GM19035 (cell line): ENCODE data around the gene ZNF674.
A peak's percentile ranks its signal among the peaks of the same experiment; 100 is the strongest.

Experiments
- ATAC-seq: cut with Tn5 transposase; IDR thresholded peaks from one replicate; pipeline ENCODE4 v1.9.1; 2021; ENCODE audit not compliant: unreplicated experiment

ZNF674 gene

DNA sequence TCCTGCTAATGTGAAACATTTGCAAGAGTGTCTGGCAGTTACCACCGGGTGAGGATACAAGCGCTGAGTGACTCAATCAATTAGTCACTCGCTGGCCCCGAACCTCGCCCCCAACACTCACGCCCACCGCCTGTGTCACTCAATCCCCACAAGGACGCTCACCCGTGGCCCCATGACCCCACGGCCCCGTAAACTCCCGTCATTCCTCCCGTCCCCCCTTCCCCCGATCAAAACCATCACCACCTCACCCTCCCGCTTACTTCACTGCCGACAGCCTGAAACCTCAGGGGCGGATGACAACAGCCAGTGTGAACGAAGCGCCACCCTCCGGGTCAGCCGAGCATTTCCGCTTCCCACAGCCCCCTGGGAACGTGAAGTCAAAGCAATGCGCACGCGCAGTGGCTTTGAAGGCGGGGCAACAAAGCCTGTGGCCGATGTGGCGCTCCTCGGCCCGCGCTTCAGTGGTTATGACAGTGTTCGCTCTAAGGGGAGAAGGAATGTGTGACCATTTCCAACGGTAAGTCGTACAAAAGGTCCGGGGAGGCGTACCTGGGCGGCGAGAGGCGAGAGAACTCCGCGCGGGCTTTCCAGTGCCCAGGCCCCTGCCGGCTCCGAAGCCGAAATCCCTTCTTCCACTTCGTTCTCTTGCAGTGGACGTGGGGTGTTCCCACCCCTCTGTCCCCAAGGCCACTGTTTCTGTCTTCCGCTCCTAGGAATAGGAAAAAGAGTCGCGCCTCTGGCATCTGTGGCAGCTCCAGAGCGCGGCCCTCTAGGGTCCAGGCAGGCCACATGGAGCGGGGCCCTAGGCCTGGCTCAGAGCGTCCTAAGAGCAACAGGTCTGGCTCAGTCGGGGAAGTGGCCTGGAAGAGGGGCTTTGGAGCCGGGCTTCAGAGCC, at the start of gene ZNF674:
Gene ZNF674 (minus strand): TSS at position 311 of the 895 bp plus-strand sequence. CDS start 3,334 bp downstream, outside the sequence.
- peak; percentile 89 for ATAC-seq

DNA sequence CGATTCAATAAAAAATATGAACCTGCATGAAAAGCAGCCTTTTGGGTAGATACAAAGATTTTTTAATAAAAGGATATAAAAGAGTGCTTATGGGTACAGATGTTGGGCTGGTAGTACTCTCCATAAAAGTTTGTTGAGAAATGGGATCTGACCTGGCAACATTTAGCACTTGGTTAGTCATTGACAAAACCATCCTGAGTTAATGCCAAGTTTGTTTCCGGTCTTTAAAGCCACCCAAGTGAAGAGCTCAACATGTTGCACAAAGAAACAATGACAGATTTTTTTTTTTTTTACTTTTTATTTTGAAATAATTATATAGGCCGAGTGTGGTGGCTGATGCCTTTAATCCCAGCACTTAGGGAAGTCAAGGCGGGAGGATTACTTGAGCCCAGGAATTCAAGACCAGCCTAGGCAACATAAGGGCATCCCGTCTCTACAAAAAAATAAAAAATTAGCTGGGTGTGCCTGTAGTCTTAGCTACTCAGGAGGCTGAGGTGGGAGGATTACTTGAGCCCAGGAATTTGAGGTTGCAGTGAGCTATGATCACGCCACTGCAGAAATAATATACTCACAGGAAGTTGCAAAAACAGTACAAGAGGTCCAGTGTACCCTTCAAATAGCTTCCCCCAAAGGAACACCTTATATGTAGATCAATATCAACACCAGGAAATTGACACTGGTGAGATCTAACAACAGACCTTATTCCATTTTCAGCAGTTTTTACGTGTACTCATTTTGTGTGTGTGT, 44.9 kb upstream of the ZNF674 start:
- ATAC-seq: no peak

DNA sequence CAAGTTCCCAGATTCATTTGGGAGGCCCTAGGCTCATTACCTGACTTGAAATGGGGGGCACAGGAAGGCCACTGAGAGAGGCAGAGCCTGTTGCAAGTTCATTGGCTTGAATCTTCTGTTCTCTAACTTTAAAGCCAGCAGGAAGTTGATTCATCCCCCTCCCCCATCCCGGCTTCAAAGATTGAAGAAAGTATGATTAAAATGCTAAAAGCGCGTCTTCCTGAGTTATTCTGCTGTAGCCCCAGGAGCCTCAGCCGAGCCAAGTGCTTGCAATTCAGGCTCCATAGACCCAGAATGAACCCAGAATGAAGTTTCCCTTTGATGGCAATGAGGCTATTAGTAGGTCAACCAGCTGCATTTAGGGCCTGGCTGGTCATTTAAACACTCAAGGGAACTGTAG, 43.0 kb upstream of the ZNF674 start:
- no peak for ATAC-seq

- no peak for ATAC-seq
Observed at GRCh38 chrX:46587753-46588171, 42.5 kb upstream of the ZNF674 start.

GRCh38 chrX:46587158-46587557, 41.9 kb upstream of the ZNF674 start:
- peak; percentile 63 for ATAC-seq

DNA sequence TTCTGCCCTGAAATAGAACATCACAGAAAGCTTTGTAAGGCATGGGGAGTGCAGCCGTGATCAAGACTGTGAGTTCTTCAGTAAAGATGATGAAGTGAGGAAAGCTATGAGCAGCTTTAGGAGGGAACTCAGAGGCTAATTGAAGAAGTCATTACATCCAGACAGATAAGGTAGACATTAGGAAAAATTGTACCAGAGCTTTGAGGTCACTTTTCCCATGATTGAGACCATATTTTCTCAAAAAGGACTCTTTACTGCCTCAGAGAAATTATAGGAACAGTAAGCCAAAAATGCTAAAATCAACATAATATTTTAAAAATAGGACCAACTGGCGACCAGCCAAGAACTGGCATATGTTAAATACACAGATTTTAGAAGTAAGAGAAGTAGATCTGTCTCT, 39.5 kb upstream of the ZNF674 start:
- no peak for ATAC-seq

- no peak for ATAC-seq
Observed at GRCh38 chrX:46582966-46583365, 37.7 kb upstream of the ZNF674 start.

GRCh38 chrX:46582325-46582724, 37.1 kb upstream of the ZNF674 start:
- no peak for ATAC-seq

GRCh38 chrX:46580613-46581012, 35.4 kb upstream of the ZNF674 start:
- no peak for ATAC-seq

DNA sequence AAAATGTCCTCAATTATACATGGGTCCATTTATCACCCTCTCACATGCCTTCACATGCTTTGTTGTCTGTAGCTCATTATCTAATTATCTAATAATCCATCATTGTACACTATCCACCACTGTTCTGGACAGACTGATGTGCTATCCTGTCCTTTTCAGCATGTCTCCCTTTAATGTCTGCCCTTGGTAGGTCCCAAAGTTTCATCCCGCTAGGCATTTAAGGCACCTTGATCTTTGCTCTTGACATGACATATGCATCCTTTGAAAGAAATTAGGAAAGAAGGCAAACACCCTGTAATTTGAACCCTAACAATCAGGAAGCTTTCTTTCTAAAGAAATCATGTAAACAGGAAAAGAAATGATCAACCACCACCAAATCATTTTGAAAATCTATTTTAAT, 34.0 kb upstream of the ZNF674 start:
- no peak for ATAC-seq

DNA sequence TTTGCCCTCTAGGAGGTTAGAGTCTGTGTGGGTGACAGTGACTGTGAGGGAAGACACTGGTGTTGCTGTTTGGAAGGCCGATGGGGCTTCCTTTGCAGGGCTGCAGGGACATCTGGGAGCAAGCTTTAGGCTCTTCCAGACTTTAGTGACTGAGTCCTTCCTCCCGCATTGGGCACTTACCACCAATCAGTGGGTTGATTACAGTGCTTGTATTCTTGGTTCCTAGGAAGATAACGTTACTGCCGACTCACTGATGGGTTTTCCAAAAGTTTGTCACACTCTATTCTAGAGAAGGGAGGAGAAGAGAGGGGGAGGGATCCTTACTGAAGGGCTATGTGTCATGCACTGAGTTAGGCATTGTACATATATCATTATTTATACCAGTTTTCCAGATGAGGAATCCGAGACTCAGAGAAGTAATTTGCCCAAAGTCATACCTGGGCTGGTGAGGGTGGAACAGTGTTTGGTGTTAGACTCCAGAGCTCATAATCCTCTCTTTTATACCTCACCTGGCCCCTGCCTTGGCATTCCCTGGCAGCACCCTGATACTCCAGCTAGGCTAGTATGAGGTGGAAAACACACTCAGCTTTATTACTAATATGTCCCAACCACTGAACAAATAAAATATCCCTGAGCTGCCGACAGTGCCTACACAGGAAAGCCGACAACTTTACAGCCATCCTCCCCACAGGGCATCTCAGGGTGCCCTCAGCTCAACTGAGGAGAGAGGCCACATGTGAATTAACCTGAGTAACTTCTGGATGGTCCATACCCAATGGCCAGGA, 32.2 kb upstream of the ZNF674 start:
- no peak for ATAC-seq

DNA sequence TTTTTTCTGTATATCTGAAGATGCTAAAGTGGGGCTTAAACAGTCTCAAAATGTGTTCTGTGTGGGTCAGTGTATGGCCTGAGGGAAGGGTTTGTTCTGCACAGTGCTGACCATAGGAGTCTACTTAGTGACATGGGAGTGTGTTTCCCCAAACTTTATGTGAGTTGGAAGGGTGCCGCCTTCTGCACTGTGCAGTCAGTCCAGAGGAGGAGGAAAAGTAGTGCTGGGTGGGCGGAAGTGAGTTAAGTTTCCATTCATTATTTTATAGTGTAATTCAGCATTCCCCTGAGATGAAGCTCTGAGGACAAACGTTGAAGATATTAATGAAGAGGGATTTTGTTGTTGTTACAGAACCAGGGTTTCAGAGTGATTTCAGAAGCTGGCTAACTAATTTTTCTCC, 31.2 kb upstream of the ZNF674 start:
- ATAC-seq: no peak

DNA sequence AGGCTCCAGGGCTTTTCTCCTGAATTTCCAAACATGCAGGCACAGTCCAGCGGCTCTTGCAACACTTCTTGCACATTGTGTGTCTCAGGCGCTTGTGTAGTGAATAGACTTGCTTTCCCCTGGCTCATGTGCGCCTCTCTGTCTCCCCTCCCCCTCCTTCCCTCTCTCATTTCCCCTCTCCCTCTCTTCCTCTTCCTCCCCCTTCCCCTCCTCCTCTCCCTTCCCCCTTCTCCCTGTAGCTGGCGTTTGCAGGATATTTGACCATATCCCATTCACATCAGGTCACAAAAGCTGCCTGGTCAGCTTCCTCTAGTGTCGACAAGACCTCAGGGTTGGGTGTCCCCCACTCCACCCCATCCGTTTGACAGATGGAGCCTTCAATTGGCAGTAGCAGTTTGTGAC, 30.8 kb upstream of the ZNF674 start:
- no peak for ATAC-seq

GRCh38 chrX:46575586-46575985, 30.4 kb upstream of the ZNF674 start:
- no peak for ATAC-seq

- peak; percentile 26 for ATAC-seq
Observed at GRCh38 chrX:46574774-46575381, 29.7 kb upstream of the ZNF674 start.

- peak; percentile 34 for ATAC-seq
Observed at GRCh38 chrX:46573892-46574773, 28.9 kb upstream of the ZNF674 start.

- peak; percentile 46 for ATAC-seq
Observed at GRCh38 chrX:46573331-46573891, 28.2 kb upstream of the ZNF674 start, which contains the start of gene CHST7. TSS of gene CHST7 (plus strand) at chrX:46573765. CDS start at chrX:46573932, 167 bp downstream.

GRCh38 chrX:46572340-46572936, 27.2 kb upstream of the ZNF674 start:
- no peak for ATAC-seq
